Nephron (organoid): ENCODE measurements around the gene TGFB3.

Experiments used
- H3K27ac Mint-ChIP-seq, 3 experiments: 2 replicates each; pipeline ENCODE4 v1.8.0; 2020; ENCODE audit warnings: mixed read lengths in 3 of 3, mild to moderate bottlenecking in 2 of 3, moderate library complexity in 1 of 3
- H3K27me3 Mint-ChIP-seq: 2 replicates; pipeline ENCODE4 v1.8.0; 2021; ENCODE audit warnings: low read depth, mild to moderate bottlenecking, moderate library complexity, mixed read lengths
- H3K36me3 Mint-ChIP-seq: 2 replicates; pipeline ENCODE4 v1.8.0; 2020; ENCODE audit warnings: low read depth, mixed read lengths
- H3K4me1 Mint-ChIP-seq: 2 replicates; pipeline ENCODE4 v1.8.0; 2020; ENCODE audit warnings: mixed read lengths
- H3K4me3 Mint-ChIP-seq, 3 experiments: 2 replicates each; pipeline ENCODE4 v1.8.0; 2020; ENCODE audit warnings: mild to moderate bottlenecking in 3 of 3, mixed read lengths in 3 of 3, moderate library complexity in 2 of 3
- H3K9me3 Mint-ChIP-seq: 2 replicates; pipeline ENCODE4 v1.8.0; 2020; ENCODE audit warnings: mixed read lengths
- CTCF ChIP-seq, 3 experiments: fragments of 200-600 bp; sonication (generic); IDR thresholded peaks; one replicate each; pipeline ENCODE4 v1.5.0; 2021; ENCODE audit warnings: antibody characterized with exemption in 3 of 3; ENCODE audit not compliant: unreplicated experiment in 3 of 3

Gene TGFB3

DNA sequence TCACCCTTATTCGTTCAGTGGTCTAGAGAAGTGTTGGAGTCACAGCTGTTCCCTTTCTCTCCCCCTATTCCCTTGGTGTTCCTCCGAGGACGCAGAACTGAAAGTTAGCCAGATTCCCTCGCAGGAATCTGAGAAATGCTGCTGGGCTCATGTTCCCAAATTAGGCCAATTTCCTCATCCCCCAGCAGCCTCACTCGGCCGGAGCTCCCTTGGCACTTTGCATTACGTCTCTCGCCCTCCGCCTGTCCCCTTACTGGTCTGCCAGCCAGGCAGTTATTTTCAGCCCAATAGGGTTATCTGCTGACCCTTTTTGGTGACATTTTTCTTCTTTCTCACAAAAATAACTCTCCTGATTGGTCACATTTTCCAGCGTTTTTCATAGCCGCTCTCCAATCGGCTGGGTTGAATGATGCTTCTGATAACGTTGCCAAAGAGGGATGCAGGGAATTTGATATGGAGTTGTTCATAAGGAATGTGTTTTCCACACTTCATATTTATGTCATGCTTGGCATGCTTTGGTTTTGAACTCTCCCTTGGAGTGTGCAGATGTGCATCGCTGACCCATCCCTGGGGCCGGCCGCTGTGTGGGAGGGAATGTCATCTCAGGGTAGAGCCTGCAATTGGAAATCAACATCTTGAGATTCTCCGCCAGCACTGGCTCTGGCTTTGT lies 13.7 kb upstream of the TGFB3 start:
- no peaks in the 10 kb centered on the region for H3K9me3 Mint-ChIP-seq
- peaks cover 64% of the 10 kb centered on the region for H3K36me3 Mint-ChIP-seq
- peak overlapping the region in 2 of 3 experiments; percentile 15 to 67 for H3K4me3 Mint-ChIP-seq
- no peak for TF ChIP-seq CTCF (IDR thresholded peaks at IDR 0.05; ENCODE audit: unreplicated experiment in 3 of 3)
- H3K27me3 Mint-ChIP-seq: no peaks in the 10 kb centered on the region
- H3K27ac Mint-ChIP-seq: peak overlapping the region; percentile 36 to 73 (median 59)
- peaks cover 55% of the 10 kb centered on the region for H3K4me1 Mint-ChIP-seq

DNA sequence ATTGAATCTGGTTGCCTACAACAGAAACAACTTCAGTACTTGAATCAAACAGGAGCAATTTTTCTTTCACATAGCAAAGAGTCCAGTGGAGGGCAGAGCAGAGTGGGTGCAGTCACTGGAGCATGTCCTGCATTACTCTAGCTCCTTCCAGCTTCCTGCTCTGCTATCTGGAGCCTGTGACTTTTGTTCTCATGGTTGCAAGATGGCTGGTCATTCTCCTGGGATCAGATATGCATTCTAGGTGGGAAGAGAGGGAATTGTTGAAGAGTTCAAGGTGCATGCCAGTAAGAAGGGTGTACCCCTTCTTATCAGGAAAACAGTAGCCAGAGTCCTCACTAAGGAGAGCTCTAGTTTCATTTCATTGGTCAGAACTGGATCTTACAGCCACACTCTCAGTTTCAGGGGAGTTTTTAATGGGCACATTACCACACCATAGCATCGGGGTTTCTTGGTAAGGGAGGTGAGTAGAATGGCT lies 11.8 kb upstream of the TGFB3 start:
- H3K9me3 Mint-ChIP-seq: no peaks in the 10 kb centered on the region
- H3K27ac Mint-ChIP-seq: peak overlapping the region; percentile 38 to 68 (median 57)
- no peak for TF ChIP-seq CTCF (IDR thresholded peaks at IDR 0.05; ENCODE audit: unreplicated experiment in 3 of 3)
- no peak overlapping the region for H3K4me3 Mint-ChIP-seq
- peaks cover 51% of the 10 kb centered on the region for H3K4me1 Mint-ChIP-seq
- peaks cover 67% of the 10 kb centered on the region for H3K36me3 Mint-ChIP-seq
- H3K27me3 Mint-ChIP-seq: no peaks in the 10 kb centered on the region

DNA sequence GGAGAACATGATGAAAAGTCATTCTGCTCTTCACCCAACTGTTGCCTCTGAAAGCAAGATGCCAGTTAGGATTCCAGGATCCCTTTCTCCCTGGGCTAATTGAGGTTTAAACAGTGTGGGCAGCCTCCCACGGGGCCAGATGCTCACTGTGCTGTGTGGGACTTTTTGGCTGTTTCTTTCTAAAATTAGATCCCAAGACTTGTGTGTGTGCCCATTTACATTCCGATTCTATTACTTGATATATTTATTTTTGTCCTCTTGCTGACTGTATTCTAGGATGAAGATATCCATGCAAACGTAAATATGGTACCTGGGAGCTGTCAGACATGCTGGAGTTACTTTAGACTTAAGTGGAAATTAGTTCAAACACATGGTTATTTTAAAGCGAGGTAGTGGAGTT lies 10.0 kb upstream of the TGFB3 start:
- peaks cover 55% of the 10 kb centered on the region for H3K36me3 Mint-ChIP-seq
- H3K4me3 Mint-ChIP-seq: peak overlapping the region in 1 of 3 experiments; percentile 13
- H3K9me3 Mint-ChIP-seq: no peaks in the 10 kb centered on the region
- H3K4me1 Mint-ChIP-seq: peaks cover 46% of the 10 kb centered on the region
- peak overlapping the region in 1 of 3 experiments; percentile 61 for H3K27ac Mint-ChIP-seq
- TF ChIP-seq CTCF (IDR thresholded peaks at IDR 0.05; ENCODE audit: unreplicated experiment in 3 of 3): no peak
- H3K27me3 Mint-ChIP-seq: no peaks in the 10 kb centered on the region

- Mint-ChIP-seq H3K4me3 (no peak overlapping the region), H3K9me3 (no peaks in the 10 kb centered on the region), H3K27ac (no peak overlapping the region), H3K27me3 (no peaks in the 10 kb centered on the region), H3K4me1 (peaks cover 44% of the 10 kb centered on the region), H3K36me3 (peaks cover 40% of the 10 kb centered on the region)
- no peak for TF ChIP-seq CTCF (IDR thresholded peaks at IDR 0.05; ENCODE audit: unreplicated experiment in 3 of 3)
Observed at GRCh38 chr14:75990297-75990696, 8.5 kb upstream of the TGFB3 start.

GRCh38 chr14:75989134-75989533 lies 7.3 kb upstream of the TGFB3 start:
- Mint-ChIP-seq H3K9me3 (no peaks in the 10 kb centered on the region), H3K4me1 (peaks cover 44% of the 10 kb centered on the region), H3K27ac (no peak overlapping the region), H3K4me3 (peak overlapping the region in 1 of 3 experiments; percentile 28), H3K36me3 (peaks cover 30% of the 10 kb centered on the region), H3K27me3 (no peaks in the 10 kb centered on the region)
- no peak for TF ChIP-seq CTCF (IDR thresholded peaks at IDR 0.05; ENCODE audit: unreplicated experiment in 3 of 3)
